GM21786 (cell line): ENCODE measurements around the gene KRTAP5-10.
A peak's percentile ranks its signal among the peaks of the same experiment; 100 is the strongest.
"Not testable (repeated sequence)": the region's sequence is repeated elsewhere in the genome, so short reads cannot be mapped to it uniquely, and the experiment has no call there.

Source experiments
- ATAC-seq: cut with Tn5 transposase; IDR thresholded peaks from one replicate; pipeline ENCODE4 v1.9.1; 2021; ENCODE audit not compliant: unreplicated experiment

Gene KRTAP5-10

DNA sequence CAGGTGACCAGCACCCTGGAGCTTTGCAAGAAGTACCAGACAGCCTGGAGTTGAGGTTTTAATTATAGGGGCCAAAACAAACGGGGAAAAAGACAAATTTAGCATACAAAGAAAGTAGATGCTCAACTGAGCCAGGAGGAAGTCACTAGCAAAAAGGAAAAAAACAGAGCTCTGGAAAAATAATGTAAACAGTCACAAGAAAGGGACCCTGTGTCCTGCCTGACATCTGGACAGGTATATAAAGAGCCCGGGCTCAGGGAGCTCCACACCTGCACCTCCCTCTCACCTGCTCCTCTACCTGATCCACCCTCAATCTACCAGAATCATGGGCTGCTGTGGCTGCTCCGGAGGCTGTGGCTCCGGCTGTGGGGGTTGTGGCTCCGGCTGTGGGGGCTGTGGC lies at the start of gene KRTAP5-10:
Gene KRTAP5-10 (plus strand): TSS at position 301 of the 400 bp plus-strand sequence. CDS start 25 bp downstream, at position 326.
- no peak for ATAC-seq

DNA sequence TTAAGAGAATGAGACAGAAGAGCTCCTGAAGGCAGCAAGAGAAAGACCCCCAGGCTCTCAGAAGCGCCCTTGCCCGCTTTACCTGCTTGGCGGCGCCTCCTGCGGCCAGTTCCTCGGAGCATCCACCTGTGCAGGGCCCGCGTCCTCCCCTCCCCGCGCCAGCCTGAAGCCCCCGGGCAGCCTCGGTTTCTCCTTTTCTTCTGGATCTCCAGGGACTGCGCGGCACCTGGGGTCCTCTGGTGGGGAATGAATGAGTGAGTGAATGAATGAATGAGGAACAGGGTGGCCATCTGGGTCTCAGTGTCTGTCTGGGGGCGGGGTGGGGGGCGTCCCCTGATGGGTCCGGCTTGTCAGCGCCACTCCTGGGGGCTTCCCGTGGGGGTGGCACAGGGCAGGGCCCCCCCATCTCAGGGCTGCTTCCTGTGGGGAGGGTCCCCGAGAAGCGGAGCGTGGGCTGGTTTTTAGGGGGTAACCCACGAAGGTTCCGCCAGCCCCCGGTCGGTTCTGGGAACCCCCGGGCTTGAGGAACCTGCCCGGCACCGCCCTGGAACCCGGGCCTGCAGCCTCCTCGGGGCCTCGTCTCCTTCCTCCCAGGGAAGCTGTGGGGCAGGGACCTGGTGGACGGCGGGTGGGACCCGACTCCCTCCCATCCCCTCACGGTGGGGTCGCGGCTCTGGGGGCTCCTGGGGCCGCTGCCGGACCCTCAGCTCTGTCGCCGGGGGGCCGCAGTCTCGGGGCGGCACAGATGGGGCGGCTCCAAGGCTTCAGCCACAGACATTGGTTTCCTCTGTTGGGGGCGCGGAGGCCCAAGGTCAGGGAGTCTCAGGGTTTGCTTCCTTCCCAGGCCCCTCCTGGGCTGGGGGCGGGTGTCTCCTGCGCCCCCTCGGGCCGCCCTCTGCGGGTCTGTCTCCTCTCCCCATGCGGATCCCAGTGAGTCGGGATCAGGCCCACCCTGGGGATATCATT lies 46.6 kb upstream of the KRTAP5-10 start:
- ATAC-seq = no peak

DNA sequence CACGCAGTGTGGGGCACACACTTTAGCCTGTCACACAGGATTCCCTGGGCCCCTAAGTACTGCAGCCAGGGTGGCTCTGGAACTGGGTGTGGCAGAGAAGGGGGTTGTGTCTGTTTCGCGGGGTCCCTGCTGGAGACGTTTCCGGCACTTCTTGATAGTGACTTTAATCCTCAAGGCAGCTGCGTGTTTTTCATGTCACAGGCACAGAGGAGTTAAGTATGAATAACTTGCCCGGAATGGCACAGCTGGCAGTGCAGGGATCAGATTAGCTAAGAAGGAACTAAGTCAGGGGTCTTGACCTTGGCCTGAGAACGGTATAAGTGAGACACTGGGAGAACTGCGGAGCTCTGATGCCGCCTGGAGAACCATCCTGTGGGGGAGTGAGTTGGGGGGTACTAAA lies 45.8 kb upstream of the KRTAP5-10 start:
- no peak for ATAC-seq

- ATAC-seq = no peak
These were observed 40.0 kb upstream of the KRTAP5-10 start for GRCh38 chr11:71525188-71525937.

GRCh38 chr11:71525938-71526495 lies 39.3 kb upstream of the KRTAP5-10 start:
- no peak for ATAC-seq

DNA sequence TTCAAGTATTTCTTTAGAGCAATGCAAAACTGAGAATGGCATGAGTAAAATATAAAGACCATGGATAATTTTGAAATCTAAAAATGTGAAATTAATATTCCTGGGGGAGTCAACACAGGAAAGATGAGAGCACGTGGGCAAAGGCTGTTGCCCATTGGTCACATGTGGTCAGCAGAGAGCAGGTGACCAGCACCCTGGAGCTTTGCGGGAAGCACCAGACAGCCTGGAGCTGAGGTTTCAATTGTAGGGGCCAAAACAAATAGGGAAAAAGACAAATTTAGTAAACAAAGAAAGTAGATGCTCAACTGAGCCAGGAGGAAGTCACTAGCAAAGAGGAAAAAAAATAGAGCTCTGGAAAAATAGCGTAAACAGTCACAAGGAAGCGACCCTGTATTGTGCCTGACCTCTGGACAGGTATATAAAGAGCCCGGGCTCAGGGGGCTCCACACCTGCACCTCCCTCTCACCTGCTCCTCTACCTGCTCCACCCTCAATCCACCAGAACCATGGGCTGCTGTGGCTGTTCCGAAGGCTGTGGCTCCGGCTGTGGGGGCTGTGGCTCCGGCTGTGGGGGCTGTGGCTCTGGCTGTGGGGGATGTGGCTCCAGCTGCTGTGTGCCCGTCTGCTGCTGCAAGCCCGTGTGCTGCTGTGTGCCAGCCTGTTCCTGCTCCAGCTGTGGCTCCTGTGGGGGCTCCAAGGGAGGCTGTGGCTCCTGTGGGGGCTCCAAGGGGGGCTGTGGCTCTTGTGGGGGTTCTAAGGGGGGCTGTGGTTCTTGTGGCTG lies 38.4 kb upstream of the KRTAP5-10 start, which contains the start of gene KRTAP5-7:
Gene KRTAP5-7 (plus strand): TSS at position 472 of the 780 bp plus-strand sequence. CDS start 34 bp downstream, at position 506.
- not testable (repeated sequence) for ATAC-seq

DNA sequence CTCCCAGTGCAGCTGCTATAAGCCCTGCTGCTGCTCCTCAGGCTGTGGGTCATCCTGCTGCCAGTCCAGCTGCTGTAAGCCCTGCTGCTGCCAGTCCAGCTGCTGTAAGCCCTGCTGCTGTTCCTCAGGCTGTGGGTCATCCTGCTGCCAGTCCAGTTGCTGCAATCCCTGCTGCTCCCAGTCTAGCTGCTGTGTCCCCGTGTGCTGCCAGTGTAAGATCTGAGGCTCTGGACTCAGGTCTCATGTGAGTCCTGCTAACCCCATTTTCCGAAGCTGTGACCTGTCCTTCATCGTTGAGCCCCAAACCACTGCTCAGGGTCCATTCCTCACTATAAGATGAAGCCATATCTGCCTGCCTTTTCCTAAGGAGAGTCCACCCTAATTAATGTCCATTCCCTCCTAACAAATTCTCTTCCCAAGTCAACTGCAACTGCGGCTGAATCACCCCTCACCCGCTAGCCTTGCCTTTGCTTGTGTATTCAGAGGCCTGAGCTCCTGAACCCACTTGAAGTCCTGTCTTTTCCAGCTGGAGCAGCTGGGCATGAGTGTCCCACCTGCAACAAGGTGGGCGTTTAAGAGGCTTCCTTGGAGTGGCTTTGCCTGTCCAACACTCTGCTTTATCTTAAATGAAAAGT lies 37.7 kb upstream of the KRTAP5-10 start:
- ATAC-seq = no peak

DNA sequence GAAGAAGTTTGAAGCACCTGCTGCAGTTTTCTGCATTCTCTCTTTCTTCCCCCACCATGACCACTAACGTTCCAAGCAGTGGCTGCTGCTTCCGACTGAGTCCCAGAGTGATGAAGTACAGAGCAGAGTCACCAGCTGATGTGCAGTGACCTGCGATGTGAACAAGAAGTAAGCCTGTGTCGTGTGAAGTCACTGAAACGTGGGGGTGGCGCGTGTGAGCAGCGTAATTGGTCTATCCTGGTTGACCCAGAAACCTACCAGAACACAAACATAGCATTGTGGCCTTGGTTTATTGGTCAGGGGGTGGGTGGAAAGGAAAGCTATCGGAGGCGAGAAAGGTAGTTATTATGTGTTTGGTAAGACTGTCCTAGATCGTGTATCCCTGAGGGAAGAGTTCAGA lies 34.8 kb upstream of the KRTAP5-10 start:
- no peak for ATAC-seq

DNA sequence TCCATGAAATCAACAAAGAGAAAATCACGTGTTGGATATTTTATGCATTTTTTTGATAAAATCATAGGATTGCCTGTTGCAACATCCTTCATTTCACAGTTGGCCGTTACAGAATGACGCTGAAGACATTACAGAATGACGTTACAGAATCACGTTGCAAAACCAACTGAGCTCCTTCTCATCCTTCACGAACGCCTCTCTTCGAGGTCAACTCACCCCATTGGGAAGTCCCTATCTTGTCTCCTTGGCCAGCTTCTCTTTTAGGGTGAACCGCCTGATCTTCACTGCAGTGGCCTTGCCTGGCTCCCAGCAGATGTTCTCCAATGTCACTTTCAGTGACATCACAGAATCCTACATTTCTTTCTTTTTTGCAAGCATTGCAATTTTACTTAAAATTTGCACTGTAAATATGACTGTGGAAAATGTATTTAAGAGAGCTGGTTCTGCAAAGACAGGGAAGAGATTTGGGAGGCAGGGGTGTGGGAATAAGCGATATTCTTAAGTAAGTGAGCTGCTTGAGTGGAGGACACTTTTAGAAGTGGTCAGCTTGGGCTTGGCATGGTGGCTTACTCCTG lies 33.2 kb upstream of the KRTAP5-10 start:
- no peak for ATAC-seq

- ATAC-seq = not testable (repeated sequence)
These were observed 30.4 kb upstream of the KRTAP5-10 start for GRCh38 chr11:71534711-71535608.

GRCh38 chr11:71535825-71536224 lies 29.5 kb upstream of the KRTAP5-10 start:
- ATAC-seq = no peak

DNA sequence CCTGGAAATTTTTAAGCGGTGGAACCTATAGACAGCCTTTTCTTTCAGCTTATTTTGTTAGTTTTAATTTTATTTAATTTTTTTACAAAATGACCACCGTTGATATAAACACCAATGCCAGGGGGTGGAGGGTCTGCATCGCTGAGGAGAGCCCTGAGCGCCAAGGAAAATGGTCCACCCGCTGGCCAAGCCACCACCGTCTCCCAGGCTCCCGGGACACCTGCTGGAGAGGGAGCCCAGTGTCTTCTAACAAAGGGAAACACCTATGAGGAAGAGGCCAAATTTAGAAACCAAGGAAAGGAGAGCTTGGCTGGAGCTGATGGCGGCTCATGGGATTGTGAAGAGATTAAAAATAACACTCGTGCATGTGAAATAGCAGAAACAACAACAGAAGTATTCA lies 27.8 kb upstream of the KRTAP5-10 start:
- no peak for ATAC-seq

DNA sequence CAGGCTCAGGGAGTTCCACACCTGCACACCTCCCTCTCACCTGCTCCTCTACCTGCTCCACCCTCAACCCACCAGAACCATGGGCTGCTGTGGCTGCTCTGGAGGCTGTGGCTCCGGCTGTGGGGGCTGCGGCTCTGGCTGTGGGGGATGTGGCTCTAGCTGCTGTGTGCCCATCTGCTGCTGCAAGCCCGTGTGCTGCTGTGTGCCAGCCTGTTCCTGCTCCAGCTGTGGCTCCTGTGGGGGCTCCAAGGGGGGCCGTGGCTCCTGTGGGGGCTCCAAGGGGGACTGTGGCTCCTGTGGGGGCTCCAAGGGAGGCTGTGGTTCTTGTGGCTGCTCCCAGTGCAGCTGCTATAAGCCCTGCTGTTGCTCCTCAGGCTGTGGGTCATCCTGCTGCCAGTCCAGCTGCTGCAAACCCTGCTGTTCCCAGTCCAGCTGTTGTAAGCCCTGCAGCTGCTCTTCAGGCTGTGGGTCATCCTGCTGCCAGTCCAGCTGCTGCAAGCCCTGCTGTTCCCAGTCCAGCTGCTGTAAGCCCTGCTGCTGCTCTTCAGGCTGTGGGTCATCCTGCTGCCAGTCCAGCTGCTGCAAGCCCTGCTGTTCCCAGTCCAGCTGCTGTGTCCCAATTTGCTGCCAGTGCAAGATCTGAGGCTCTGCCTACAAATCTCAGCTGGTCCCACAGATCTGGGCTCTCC lies 27.2 kb upstream of the KRTAP5-10 start, which contains the start of gene KRTAP5-8:
Gene KRTAP5-8 (plus strand): TSS at position 49 of the 689 bp plus-strand sequence. CDS start 31 bp downstream, at position 80.
- not testable (repeated sequence) for ATAC-seq

DNA sequence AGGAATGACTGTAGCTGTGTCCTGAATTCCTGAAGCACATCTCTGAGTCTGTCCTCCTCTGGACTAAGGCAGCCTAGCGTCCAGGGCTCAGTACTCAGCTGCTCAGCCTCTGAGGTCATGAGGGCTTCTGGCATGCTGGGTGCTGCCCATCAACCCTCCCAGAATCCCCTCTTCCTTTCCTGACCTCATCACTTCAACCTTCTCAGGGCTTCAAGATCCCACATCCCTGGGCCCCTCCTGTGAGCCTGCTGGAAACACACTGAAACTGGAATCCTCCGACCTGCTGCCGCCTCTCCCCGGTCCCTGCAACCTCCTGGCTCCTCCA lies 26.7 kb upstream of the KRTAP5-10 start:
- ATAC-seq = no peak

GRCh38 chr11:71539017-71539416 lies 26.3 kb upstream of the KRTAP5-10 start:
- ATAC-seq = no peak

- not testable (repeated sequence) for ATAC-seq
These were observed 25.4 kb upstream of the KRTAP5-10 start for GRCh38 chr11:71539971-71540370.

DNA sequence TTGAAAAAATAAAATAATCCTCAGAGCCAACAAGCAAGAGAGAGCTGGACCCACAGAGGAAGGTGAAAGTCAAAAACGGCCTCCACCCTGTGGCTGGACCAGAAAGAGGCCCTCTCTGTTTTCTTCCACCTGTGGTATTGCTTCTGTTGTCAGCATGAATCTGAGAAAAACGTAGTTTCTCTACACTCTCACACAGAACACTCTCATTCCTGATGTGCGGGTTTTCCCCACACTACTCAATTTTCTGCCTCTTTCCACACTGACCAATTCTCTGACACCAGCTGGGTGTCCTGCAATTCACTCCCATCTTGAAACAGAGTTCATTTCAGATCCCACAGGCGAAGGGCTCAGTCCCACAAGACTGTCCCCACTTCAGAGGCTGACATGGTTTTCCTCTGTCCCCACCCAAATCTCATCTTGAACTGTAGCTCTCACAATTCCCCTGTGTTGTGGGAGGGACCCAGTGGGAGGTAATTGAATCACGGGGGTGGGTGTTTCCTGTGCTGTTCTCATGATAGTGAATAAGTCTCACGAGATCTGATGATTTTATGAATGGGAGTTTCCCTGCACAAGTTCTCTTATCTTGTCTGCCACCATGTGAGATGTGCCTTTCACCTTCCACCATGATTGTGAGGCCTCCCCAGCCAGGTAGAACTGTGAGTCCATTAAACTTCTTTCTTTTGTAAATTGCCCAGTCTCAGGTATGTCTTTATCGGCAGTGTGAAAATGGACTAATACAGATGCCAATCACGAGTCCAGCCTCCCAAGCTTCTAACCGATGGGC lies 24.6 kb upstream of the KRTAP5-10 start:
- peak; percentile 83 for ATAC-seq
